ENCODE data around the gene NUP210.

- TF ChIP-seq CTCF (IDR thresholded peaks at IDR 0.05) (no peak), POLR2A (IDR thresholded peaks at IDR 0.05) (no peak)
Measured at GRCh38 chr3:13426591-13426990, 6.5 kb upstream of the NUP210 start.

Data from thyroid gland (tissue), 4 donors.